GM23248 (cell line): ENCODE measurements around the gene TRPM1. TPM values are rescaled to one million over a fixed set of nuclear protein-coding genes. Genes with fewer than 3 reads are reported as not detected.

Source experiments
- DNase-seq: peaks from one replicate; pipeline ENCODE4 v3.0.0-alpha.2; 2015
- H2AFZ ChIP-seq: fragments of 200-600 bp; sonication (generic); 2 replicates; pipeline ENCODE4 v1.6.1; 2016; ENCODE audit warnings: antibody characterized with exemption
- H3F3A ChIP-seq: fragments of 200-600 bp; sonication (generic); 2 replicates; pipeline ENCODE4 v1.6.1; 2016; ENCODE audit warnings: mild to moderate bottlenecking, antibody characterized with exemption, mixed run types; ENCODE audit not compliant: insufficient read depth
- H3K27ac ChIP-seq: fragments of 200-600 bp; sonication (generic); 2 replicates; pipeline ENCODE4 v1.5.1; 2016; ENCODE audit warnings: mild to moderate bottlenecking
- H3K27me3 ChIP-seq: fragments of 200-600 bp; sonication (generic); replicated peaks from 2 replicates; pipeline ENCODE4 v1.6.1; 2016; ENCODE audit warnings: mild to moderate bottlenecking; ENCODE audit not compliant: insufficient read depth
- H3K36me3 ChIP-seq: fragments of 200-600 bp; sonication (generic); 2 replicates; pipeline ENCODE4 v1.6.1; 2016; ENCODE audit warnings: low read depth, mild to moderate bottlenecking
- H3K4me1 ChIP-seq: fragments of 200-600 bp; sonication (generic); 2 replicates; pipeline ENCODE4 v1.6.1; 2016; ENCODE audit warnings: mild to moderate bottlenecking; ENCODE audit not compliant: insufficient read depth
- H3K4me2 ChIP-seq: fragments of 200-600 bp; sonication (generic); one replicate; pipeline ENCODE4 v1.6.1; 2016; ENCODE audit warnings: mild to moderate bottlenecking; ENCODE audit not compliant: unreplicated experiment
- H3K4me3 ChIP-seq: fragments of 200-600 bp; sonication (generic); 2 replicates; pipeline ENCODE4 v1.5.1; 2016; ENCODE audit warnings: mild to moderate bottlenecking
- H3K79me2 ChIP-seq: fragments of 200-600 bp; sonication (generic); 2 replicates; pipeline ENCODE4 v1.6.1; 2016; ENCODE audit warnings: mild to moderate bottlenecking; ENCODE audit not compliant: insufficient read depth
- H3K9ac ChIP-seq: fragments of 200-600 bp; sonication (generic); 2 replicates; pipeline ENCODE4 v1.6.1; 2016; ENCODE audit warnings: mild to moderate bottlenecking
- H3K9me2 ChIP-seq: fragments of 200-600 bp; sonication (generic); 2 replicates; pipeline ENCODE4 v1.6.1; 2016; ENCODE audit warnings: mixed run types, mild to moderate bottlenecking, moderate library complexity; ENCODE audit not compliant: insufficient read depth
- H3K9me3 ChIP-seq: fragments of 200-600 bp; sonication (generic); one replicate; pipeline ENCODE4 v1.6.1; 2017; ENCODE audit warnings: low read depth
- H4K20me1 ChIP-seq: fragments of 200-600 bp; sonication (generic); 2 replicates; pipeline ENCODE4 v1.6.0; 2016; ENCODE audit not compliant: insufficient read depth
- EZH2 ChIP-seq: fragments of 200-600 bp; sonication (generic); IDR thresholded peaks from 2 replicates; pipeline ENCODE4 v1.6.1; 2018; ENCODE audit warnings: antibody characterized with exemption, mild to moderate bottlenecking; ENCODE audit not compliant: insufficient read depth, poor library complexity, severe bottlenecking
- EZH2phosphoT487 ChIP-seq: fragments of 200-600 bp; sonication (generic); IDR thresholded peaks from 2 replicates; pipeline ENCODE4 v1.6.1; 2018; ENCODE audit warnings: antibody characterized with exemption, moderate library complexity, mild to moderate bottlenecking, low read depth; ENCODE audit not compliant: insufficient read depth
- WGBS, 2 experiments: methylation state at CpG; one replicate each; pipeline ENCODE4 v1.1.6; 2015 to 2017; ENCODE audit warnings: low lambda C conversion rate in 2 of 2, low coverage in 1 of 2; ENCODE audit errors: missing lambda C conversion rate in 2 of 2; 5-methylcytosine and 5-hydroxymethylcytosine counted together
- in situ Hi-C: fragments of 300-500 bp; cut with MboI; formaldehyde crosslinking; loops from 2 replicates; pipeline ENCODE4 v1.15.0; 2020
- polyA plus RNA-seq: library from polyadenylated mRNA; unstranded; fragments of >200 nt; fragmentation: Nextera tagmentation; extraction: Ambion mirVana; gene quantifications from 2 replicates; pipeline ENCODE4 v1.2.1, GENCODE V29; 2016
- total RNA-seq: library from RNA; depleted of rRNA; stranded (reverse); fragments of >200 nt; shearing (Covaris generic); gene quantifications from 2 replicates; pipeline ENCODE4 v1.2.3, GENCODE V29; 2014

The TRPM1 gene
- total and polyA plus RNA-seq, 2 experiments from 2014 or later, result not detected

- no peaks in the 10 kb centered on the region; the same call in none of the 2 replicates for H3K27me3 ChIP-seq
- H3F3A ChIP-seq, result no peaks in the 10 kb centered on the region
These were observed 40.3 kb upstream of the TRPM1 start for GRCh38 chr15:31141792-31142191.

GRCh38 chr15:31136607-31137328, 35.2 kb upstream of the TRPM1 start:
- in situ Hi-C loops, result loop anchor here (25.0 kb wide), 1 partner anchor 474 kb away; no protein-coding TSS in a partner anchor
- H3K27me3 ChIP-seq, result no peaks in the 10 kb centered on the region; the same call in none of the 2 replicates
- no peak overlapping the region for H2AFZ ChIP-seq
- no peaks in the 10 kb centered on the region for H4K20me1 ChIP-seq
- no peaks in the 10 kb centered on the region for H3K36me3 ChIP-seq
- DNase-seq, result no peak
- no peaks in the 10 kb centered on the region for H3K4me1 ChIP-seq
- H3K9me2 ChIP-seq, result no peaks in the 10 kb centered on the region
- H3K4me3 ChIP-seq, result no peak overlapping the region
- no peaks in the 10 kb centered on the region for H3K79me2 ChIP-seq
- H3K27ac ChIP-seq, result no peak overlapping the region
- no peak overlapping the region for H3K9ac ChIP-seq
- H3F3A ChIP-seq, result no peaks in the 10 kb centered on the region
- 27 to 32% methylated on average over 6 of the region's 6 CpGs for WGBS, 2 experiments
- TF ChIP-seq EZH2phosphoT487, result no peak
- TF ChIP-seq EZH2, result no peak
- no peaks in the 10 kb centered on the region for H3K9me3 ChIP-seq
- H3K4me2 ChIP-seq, result no peak overlapping the region

More at GRCh38 chr15:31141792-31142191, 40.3 kb upstream of the TRPM1 start:
- H3K9me3 ChIP-seq, result no peaks in the 10 kb centered on the region
- no peaks in the 10 kb centered on the region for H3K79me2 ChIP-seq
- H3K4me1 ChIP-seq, result no peaks in the 10 kb centered on the region
- no peak overlapping the region for H2AFZ ChIP-seq
- no peak overlapping the region for H3K9ac ChIP-seq
- in situ Hi-C loops, result loop anchor here (25.0 kb wide), 1 partner anchor 479 kb away; no protein-coding TSS in a partner anchor
- H3K4me2 ChIP-seq, result no peak overlapping the region
- no peaks in the 10 kb centered on the region for H3K9me2 ChIP-seq
- H3K36me3 ChIP-seq, result no peaks in the 10 kb centered on the region
- H4K20me1 ChIP-seq, result no peaks in the 10 kb centered on the region
- TF ChIP-seq EZH2, result no peak
- no peak for TF ChIP-seq EZH2phosphoT487
- H3K27ac ChIP-seq, result no peak overlapping the region
- no peak overlapping the region for H3K4me3 ChIP-seq
- DNase-seq, result no peak

- no peaks in the 10 kb centered on the region for H3F3A ChIP-seq
- H3K27ac ChIP-seq, result no peak overlapping the region
- H3K4me1 ChIP-seq, result no peaks in the 10 kb centered on the region
- WGBS, 2 experiments, result 58 to 59% methylated on average over 9 of the region's 9 CpGs
- H3K36me3 ChIP-seq, result no peaks in the 10 kb centered on the region
- H3K27me3 ChIP-seq, result peaks cover under 1% of the 10 kb centered on the region
- H3K9ac ChIP-seq, result no peak overlapping the region
- H3K4me2 ChIP-seq, result no peak overlapping the region
- no peak overlapping the region for H2AFZ ChIP-seq
- TF ChIP-seq EZH2, result no peak
- no peak for TF ChIP-seq EZH2phosphoT487
- no peaks in the 10 kb centered on the region for H3K9me3 ChIP-seq
- H3K79me2 ChIP-seq, result no peaks in the 10 kb centered on the region
- no peak for DNase-seq
- H4K20me1 ChIP-seq, result no peaks in the 10 kb centered on the region
- in situ Hi-C loops, result loop anchor here (25.0 kb wide), 1 partner anchor 474 kb away; no protein-coding TSS in a partner anchor
- no peaks in the 10 kb centered on the region for H3K9me2 ChIP-seq
- H3K4me3 ChIP-seq, result no peak overlapping the region
These were observed 34.5 kb upstream of the TRPM1 start for GRCh38 chr15:31136016-31136415.

- Histone ChIP-seq H3K9me2 (no peaks in the 10 kb centered on the region), H2AFZ (no peak overlapping the region), H3K9ac (no peak overlapping the region), H3K27me3 (peaks cover 4% of the 10 kb centered on the region), H3K4me2 (no peak overlapping the region), H3K9me3 (no peaks in the 10 kb centered on the region), H4K20me1 (no peaks in the 10 kb centered on the region), H3K36me3 (no peaks in the 10 kb centered on the region), H3K79me2 (no peaks in the 10 kb centered on the region), H3K4me1 (no peaks in the 10 kb centered on the region), H3K27ac (no peak overlapping the region), H3F3A (no peaks in the 10 kb centered on the region), H3K4me3 (no peak overlapping the region)
- no peak for DNase-seq
- TF ChIP-seq EZH2, result no peak
- no peak for TF ChIP-seq EZH2phosphoT487
- 71 to 78% methylated on average over 6 of the region's 6 CpGs for WGBS, 2 experiments
- in situ Hi-C loops, result loop anchor here (25.0 kb wide), 1 partner anchor 473 kb away; no protein-coding TSS in a partner anchor
These were observed 34.0 kb upstream of the TRPM1 start for GRCh38 chr15:31135523-31135922.
